ENCODE results near the gene SMARCC1.
A peak's percentile ranks its signal among the peaks of the same experiment; 100 is the strongest.

- TF ChIP-seq CTCF (IDR thresholded peaks at IDR 0.05; ENCODE audit: low read length) (peak; percentile 86), EZH2 (optimal IDR thresholded peaks at IDR 0.05; ENCODE audit: low read depth, low read length) (no peak)
Observed at GRCh38 chr3:47824541-47825473, 43.1 kb upstream of the SMARCC1 start.
